ENCODE results near the gene LHB. TPM values are rescaled to one million over a fixed set of nuclear protein-coding genes. Genes with fewer than 3 reads are reported as not detected.
"Not testable (repeated sequence)": the region's sequence is repeated elsewhere in the genome, so short reads cannot be mapped to it uniquely, and the experiment has no call there.

The LHB gene
- polyA plus RNA-seq, 6 donors from 2014 or later = not detected

DNA sequence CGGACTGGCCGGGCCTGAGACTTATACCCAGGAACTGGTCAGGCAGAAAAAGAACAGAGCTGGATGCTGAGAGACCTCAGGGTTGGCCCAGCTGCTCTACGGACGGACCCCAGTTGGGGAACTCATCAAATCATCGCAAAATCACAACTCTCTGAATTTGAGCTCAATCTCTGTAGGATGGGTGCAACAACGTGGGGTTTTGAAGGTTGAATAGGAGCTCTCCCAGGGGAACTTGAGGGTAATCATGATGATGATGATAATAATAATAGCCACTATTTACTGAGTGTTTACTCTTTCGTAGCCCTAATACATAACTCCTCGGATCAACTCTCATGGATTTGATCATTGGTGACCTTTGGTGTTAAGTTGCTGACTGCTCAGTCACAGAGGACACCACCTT, 13.4 kb upstream of the LHB start:
- peaks cover 7 to 31% (median 11%) of the 10 kb centered on the region in 3 donors for H3K27me3 Mint-ChIP-seq
- not testable (repeated sequence) for H3K4me3 Mint-ChIP-seq; H3K36me3 Mint-ChIP-seq; ATAC-seq (ENCODE audit: low read depth in 2 of 2); H3K27ac Mint-ChIP-seq; H3K9me3 Mint-ChIP-seq; H3K4me1 Mint-ChIP-seq; DNase-seq

DNA sequence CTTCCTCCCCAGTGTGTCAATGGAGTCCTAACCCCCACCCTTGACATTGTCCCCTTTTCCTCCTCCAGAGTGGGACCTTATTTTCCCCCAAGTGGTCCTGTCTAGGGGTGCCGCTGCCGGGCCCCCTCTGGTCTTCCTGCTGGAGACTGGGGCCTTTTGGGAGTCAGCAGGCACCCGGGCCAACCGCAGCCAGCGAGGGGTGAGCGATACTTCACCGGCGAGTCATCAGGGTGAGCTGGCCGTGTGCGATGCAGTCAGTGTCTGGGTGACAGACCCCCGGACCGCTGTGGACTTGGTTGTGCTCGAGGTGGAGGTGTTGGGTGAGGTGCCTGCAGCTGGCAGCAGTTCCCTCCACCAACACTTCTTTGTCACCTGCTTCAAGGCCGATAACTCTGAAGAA, 12.9 kb upstream of the LHB start:
- H3K36me3 Mint-ChIP-seq; DNase-seq; H3K27ac Mint-ChIP-seq; ATAC-seq (ENCODE audit: low read depth in 2 of 2); H3K9me3 Mint-ChIP-seq; H3K4me1 Mint-ChIP-seq: not testable (repeated sequence)
- Mint-ChIP-seq H3K4me3 (peak overlapping the region in 1 of 8 donors; percentile 77), H3K27me3 (peaks cover 7 to 28% (median 8%) of the 10 kb centered on the region in 3 donors)

DNA sequence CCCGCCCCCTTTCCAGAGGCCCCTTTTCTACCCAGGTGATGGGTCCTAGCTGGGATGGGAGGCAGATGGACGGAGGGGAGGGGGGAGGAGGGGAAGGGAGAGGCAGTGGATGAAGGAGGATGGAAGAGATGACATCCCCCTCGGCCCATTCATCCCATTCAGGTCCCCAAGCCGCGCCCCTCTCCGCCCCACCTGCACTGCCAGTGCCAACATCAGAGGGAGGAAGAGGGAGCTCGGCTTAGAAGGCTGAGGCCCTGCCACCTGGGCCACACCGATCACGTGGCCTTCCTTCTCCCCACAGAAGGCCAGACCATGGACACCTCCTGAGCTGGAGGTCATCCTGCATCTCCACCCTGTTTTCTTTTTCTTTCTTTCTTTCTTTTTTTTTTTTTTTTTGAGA, 11.8 kb upstream of the LHB start:
- H3K27me3 Mint-ChIP-seq = peaks cover 7 to 23% (median 8%) of the 10 kb centered on the region in 3 donors
- not testable (repeated sequence) for H3K36me3 Mint-ChIP-seq; H3K4me1 Mint-ChIP-seq; ATAC-seq (ENCODE audit: low read depth in 2 of 2); H3K27ac Mint-ChIP-seq; H3K9me3 Mint-ChIP-seq; DNase-seq; H3K4me3 Mint-ChIP-seq

DNA sequence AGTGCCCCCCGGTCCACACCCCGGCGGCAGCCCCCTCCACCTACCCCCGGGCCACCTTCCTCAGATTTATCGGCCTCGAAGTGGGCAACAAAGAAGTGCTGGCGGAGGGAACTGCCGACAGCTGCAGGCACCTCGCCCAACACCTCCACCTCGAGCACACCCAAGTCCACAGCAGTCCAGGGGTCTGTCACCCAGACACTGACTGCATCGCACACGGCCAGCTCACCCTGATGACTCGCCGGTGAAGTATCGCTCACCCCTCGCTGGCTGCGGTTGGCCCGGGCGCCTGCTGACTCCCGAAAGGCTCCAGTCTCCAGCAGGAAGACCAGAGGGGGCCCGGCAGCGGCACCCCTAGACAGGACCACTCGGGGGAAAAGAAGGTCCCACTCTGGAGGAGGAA, 8.7 kb upstream of the LHB start:
- not testable (repeated sequence) for H3K4me3 Mint-ChIP-seq; DNase-seq; H3K9me3 Mint-ChIP-seq; ATAC-seq (ENCODE audit: low read depth in 2 of 2); H3K27ac Mint-ChIP-seq; H3K36me3 Mint-ChIP-seq
- Mint-ChIP-seq H3K27me3 (peaks cover 0 to 11% (median 8%) of the 10 kb centered on the region in 3 donors), H3K4me1 (peaks cover 8 to 10% (median 9%) of the 10 kb centered on the region in 3 donors)

DNA sequence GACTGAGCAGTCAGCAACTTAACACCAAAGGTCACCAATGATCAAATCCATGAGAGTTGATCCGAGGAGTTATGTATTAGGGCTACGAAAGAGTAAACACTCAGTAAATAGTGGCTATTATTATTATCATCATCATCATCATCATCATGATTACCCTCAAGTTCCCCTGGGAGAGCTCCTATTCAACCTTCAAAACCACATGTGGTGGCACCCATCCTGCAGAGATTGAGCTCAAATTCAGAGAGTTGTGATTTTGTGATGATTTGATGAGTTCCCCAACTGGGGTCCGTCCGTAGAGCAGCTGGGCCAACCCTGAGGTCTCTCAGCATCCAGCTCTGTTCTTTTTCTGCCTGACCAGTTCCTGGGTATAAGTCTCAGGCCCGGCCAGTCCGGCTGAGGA, 8.2 kb upstream of the LHB start:
- not testable (repeated sequence) for ATAC-seq (ENCODE audit: low read depth in 2 of 2); H3K27ac Mint-ChIP-seq; H3K4me3 Mint-ChIP-seq; H3K27me3 Mint-ChIP-seq; DNase-seq; H3K9me3 Mint-ChIP-seq; H3K36me3 Mint-ChIP-seq
- peaks cover 8 to 15% (median 13%) of the 10 kb centered on the region in 3 donors for H3K4me1 Mint-ChIP-seq

DNA sequence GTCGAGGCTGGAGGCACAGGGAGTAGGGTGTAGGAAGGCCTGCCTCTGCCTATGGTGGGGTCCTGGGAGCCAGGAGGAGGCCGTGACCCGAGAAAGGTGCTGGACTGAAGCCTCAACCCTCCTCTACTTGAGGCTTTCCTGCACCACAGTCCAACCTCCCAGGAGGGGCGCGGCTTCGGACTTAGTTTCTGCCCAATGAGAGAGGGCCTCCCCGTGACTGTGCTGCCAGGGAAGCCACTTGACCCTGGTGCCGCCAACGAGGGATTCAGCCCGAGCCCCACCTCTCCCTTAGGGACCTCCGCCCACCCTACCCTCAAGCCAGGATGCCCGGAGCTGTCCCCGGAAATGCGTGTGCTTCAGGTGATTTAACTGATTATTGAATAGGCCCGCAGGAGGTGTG, 7.3 kb upstream of the LHB start, which contains the start of gene CGB3:
TSS of gene CGB3 (minus strand) at position 101 of the 400 bp plus-strand sequence. CDS start 362 bp downstream, outside the sequence.
- not testable (repeated sequence) for H3K4me3 Mint-ChIP-seq; DNase-seq; H3K9me3 Mint-ChIP-seq; H3K27me3 Mint-ChIP-seq; H3K27ac Mint-ChIP-seq; H3K36me3 Mint-ChIP-seq; ATAC-seq (ENCODE audit: low read depth in 2 of 2)
- H3K4me1 Mint-ChIP-seq = peaks cover 12 to 21% (median 17%) of the 10 kb centered on the region in 3 donors

DNA sequence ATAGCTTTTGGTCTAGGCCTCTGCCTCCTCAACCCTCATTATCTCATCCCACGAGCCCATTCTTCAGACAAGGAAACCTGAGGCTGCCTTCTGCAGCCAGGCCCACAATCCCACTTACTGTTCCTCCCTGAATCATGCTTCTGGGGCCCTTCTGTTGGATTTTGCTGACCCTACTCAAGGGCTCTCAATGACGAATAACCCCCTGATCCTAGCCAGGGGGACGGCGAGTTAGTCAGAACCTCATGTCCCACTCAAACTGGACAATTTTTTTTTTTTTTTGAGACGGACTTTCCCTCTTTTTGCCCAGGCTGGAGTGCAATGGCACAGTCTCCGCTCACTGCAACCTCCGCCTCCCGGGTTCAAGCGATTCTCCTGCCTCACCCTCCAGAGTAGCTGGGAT, 5.2 kb upstream of the LHB start:
- H3K36me3 Mint-ChIP-seq = no peaks in the 10 kb centered on the region
- ATAC-seq (ENCODE audit: low read depth in 2 of 2) = no peak
- H3K27ac Mint-ChIP-seq = no peak overlapping the region
- DNase-seq = no peak
- H3K4me1 Mint-ChIP-seq = peaks cover 15 to 35% (median 25%) of the 10 kb centered on the region in 3 donors
- H3K4me3 Mint-ChIP-seq = no peak overlapping the region
- H3K27me3 Mint-ChIP-seq = peaks cover 0 to 12% (median 0%) of the 10 kb centered on the region in 3 donors
- H3K9me3 Mint-ChIP-seq = no peaks in the 10 kb centered on the region

DNA sequence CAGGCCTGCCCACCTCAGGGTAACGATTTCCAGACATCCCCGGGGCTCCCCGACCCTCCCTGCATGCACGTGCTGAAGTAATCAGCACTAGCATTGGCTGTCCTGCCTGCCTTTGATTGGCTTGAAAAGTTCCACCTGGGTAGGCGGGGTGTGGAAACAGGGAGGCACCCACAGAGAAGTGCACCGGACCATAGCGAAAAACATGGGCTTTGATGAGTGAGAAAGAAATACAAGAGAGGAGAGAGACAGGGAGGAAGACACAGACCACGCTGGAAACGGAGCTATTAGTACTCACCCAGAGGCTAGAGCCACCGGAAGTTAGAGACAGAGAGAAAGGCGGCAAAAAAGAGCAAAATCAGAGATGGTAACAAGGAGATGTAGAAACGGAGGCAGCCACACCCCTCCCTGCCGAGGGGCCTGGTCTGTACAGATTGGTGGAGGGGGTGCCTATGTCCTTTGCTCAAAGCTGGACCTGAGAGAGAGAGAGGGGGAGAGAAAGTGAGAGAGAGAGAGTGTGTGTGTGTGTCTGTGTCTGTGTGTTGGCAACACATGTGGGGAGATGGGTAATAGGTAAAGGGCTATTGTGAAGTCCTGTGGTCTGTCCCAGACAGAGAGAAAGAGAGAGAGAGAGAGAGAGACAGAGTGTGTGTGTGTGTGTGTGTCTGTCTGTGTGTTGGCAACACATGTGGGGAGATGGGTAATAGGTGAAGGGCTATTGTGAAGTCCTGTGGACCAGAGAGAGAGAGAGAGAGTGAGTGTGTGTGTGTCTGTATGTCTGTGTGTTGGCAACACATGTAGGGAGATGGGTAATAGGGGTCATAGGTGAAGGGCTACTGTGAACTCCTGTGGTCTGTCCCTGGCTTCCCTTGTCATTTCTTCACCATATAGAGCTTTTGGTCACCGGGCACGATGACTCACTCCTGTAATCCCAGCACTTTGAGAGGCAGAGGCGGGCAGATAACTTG, 4.3 kb upstream of the LHB start:
- Mint-ChIP-seq H3K36me3 (no peaks in the 10 kb centered on the region), H3K4me3 (peak overlapping the region in 4 of 8 donors; percentile 1 to 54 (median 2)), H3K27me3 (peaks cover 0 to 12% (median 0%) of the 10 kb centered on the region in 3 donors), H3K9me3 (no peaks in the 10 kb centered on the region), H3K27ac (peak overlapping the region in 3 of 6 donors; percentile 9 to 56 (median 50)), H3K4me1 (peaks cover 15 to 37% (median 25%) of the 10 kb centered on the region in 3 donors)
- ATAC-seq (ENCODE audit: low read depth in 2 of 2) (no peak), DNase-seq (no peak)

DNA sequence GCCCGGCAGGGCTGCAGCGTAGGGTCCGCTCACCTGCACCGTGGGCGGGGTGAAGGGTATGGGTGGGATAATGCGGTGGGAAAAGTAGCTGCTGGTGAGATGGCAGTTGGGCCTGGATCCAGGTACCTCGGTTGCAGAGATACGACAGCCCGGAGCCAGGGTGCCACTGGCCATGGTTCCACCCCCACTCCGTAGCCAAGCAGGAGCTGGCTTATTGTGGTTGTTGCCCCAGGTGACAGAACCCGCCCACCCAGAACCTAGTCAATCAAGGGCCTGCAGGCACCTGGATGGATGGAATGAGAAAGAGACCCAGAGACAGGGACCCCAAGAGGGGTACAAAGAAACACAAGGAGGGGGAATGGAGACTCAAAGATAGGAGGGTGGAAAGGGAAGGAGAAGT, 3.5 kb upstream of the LHB start:
- Mint-ChIP-seq H3K9me3 (no peaks in the 10 kb centered on the region), H3K27me3 (peaks cover 0 to 8% (median 0%) of the 10 kb centered on the region in 3 donors), H3K27ac (peak overlapping the region in 2 of 6 donors; percentile 15 to 81), H3K4me3 (peak overlapping the region in 5 of 8 donors; percentile 51 to 96 (median 73)), H3K36me3 (no peaks in the 10 kb centered on the region), H3K4me1 (peaks cover 15 to 37% (median 25%) of the 10 kb centered on the region in 3 donors)
- ATAC-seq (ENCODE audit: low read depth in 2 of 2) (no peak), DNase-seq (no peak)

DNA sequence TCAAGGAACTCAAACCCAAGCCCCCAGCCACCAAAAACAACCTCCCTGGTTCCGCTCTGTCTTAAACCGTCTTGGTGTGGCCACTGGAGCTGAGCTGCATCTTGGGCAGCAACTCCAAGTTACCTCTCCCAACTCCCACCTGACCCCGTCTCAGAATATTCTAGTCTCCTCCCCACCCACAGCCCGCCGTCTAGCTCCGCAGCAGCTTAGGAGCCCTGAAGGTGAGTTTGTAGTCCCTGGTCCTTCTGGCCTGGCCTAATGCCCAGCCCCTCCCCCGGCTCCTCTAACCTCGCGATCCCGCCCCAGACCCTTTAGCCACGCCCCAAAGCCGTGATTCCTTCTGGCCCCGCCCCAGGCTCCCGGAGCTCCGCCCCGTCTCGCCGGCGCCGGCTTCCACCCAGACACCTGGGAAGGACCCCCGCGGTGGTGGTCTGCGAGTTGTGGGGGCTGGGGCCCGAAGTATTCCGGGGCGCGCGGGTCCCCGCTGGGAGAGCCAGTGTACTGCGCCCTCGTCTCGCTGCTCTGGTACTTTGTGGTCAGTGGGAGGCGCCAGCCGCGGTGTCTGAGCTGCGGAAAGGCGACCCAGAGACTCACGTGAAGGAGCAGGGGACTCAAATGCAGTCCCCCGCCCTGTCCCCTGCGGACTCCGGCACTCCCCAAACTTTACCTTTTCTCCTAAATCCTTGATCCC, 2.5 kb upstream of the LHB start:
- Mint-ChIP-seq H3K27me3 (peaks cover 0 to 8% (median 0%) of the 10 kb centered on the region in 3 donors), H3K4me1 (peaks cover 15 to 37% (median 25%) of the 10 kb centered on the region in 3 donors), H3K36me3 (no peaks in the 10 kb centered on the region), H3K4me3 (peak overlapping the region; percentile 84 to 96 (median 91)), H3K9me3 (no peaks in the 10 kb centered on the region), H3K27ac (peak overlapping the region in 3 of 6 donors; percentile 12 to 96 (median 22))
- ATAC-seq (ENCODE audit: low read depth in 2 of 2) (peak; percentile 36 to 41), DNase-seq (peak; percentile 49)

DNA sequence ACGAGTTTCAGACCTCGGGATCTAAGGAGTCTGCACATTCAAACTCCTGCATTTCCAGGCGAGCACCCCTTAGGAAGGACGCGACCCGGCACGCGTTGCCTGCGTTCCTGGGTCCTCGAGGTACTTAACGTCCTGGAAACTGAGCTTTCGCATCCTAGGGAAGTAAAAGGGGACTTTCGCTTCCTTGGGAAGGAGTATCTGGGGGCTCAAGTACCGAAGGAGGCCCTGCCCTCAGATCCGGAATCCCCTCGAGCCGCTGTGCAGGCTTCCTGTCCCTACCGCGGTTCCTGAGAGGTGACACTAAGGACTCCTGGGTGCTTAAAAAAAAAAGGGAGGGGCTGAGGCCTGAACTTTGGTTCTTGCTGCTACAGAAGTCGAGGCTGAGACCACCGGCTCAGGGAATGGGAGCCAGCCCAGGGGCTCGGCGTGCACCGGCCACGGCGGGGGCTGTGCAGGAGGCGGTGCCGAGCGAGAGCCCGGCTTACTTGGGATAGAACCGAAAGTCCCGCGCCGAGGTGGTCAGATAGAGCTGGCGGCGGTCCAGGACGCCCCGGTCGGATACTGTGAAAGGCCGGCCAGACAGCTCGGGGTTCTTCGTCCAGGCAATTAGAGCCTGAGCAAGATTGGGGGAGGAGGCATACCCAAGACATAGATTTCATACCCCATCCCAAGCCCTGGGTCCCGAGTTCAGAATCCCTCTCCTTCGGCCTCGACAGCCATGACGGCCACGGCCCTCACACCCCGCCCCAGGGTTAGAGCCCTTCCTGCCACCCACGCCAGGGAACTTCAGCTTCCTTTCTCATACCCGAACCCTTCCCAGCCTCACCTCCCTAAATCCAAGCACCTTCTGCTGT, 1.7 kb upstream of the LHB start:
- Mint-ChIP-seq H3K27ac (peak overlapping the region in 3 of 6 donors; percentile 12 to 96 (median 22)), H3K4me3 (peak overlapping the region; percentile 84 to 96 (median 91)), H3K4me1 (peaks cover 15 to 37% (median 25%) of the 10 kb centered on the region in 3 donors)
- peak; percentile 19 for DNase-seq
- ATAC-seq (ENCODE audit: low read depth in 2 of 2) = peak in 1 of 2 donors; percentile 18
- H3K9me3 Mint-ChIP-seq, H3K36me3 Mint-ChIP-seq, H3K27me3 Mint-ChIP-seq: not testable (repeated sequence)

DNA sequence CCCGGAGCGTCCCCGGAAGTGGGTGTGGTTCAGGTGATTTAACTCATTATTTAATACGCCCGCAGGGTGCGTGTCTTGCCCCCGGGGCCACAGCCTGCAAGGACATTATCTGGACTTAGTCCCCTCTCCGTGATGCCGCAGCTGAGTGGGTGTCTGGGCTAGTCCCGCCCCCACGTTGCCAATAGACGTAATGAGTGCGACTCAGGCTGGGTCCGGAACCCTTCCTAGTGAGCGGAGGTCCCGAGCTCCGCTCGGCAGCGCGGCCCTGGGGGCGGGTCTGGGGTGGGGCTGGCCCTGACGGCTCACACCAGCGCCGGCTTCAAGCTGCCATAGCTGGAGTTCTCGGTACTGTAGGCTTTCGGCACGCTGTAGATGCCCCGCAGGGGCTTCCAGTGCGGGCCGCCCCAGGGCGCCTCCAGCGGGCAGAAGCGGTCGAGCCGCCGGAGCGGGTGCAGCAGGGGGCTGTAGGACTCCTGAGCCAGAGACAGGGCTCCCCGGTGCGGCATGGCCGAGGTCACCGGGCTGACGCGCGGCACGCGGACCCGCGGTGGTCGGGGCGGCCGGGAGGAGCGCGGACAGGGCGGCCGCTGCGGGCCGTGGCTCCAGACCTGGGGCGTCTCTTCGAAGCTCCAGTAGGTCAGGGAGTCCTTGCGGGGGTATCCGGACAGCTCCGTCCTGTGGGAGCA, 918 bp upstream of the LHB start:
- DNase-seq = peak; percentile 62
- peak overlapping the region; percentile 84 to 96 (median 91) for H3K4me3 Mint-ChIP-seq
- ATAC-seq (ENCODE audit: low read depth in 2 of 2) = peak; percentile 89 to 90
- H3K4me1 Mint-ChIP-seq = peaks cover 15 to 37% (median 25%) of the 10 kb centered on the region in 3 donors
- no peaks in the 10 kb centered on the region for H3K9me3 Mint-ChIP-seq
- H3K27ac Mint-ChIP-seq = peak overlapping the region in 1 of 6 donors; percentile 32
- no peaks in the 10 kb centered on the region for H3K36me3 Mint-ChIP-seq
- H3K27me3 Mint-ChIP-seq = peaks cover 0 to 8% (median 0%) of the 10 kb centered on the region in 3 donors
